PC-3 (cell line): ENCODE results near the gene RBM34. TPM values are rescaled to one million over a fixed set of nuclear protein-coding genes. Genes with fewer than 3 reads are reported as not detected.
"Not testable (repeated sequence)": the region's sequence is repeated elsewhere in the genome, so short reads cannot be mapped to it uniquely, and the experiment has no call there.

ENCODE experiments used
- ATAC-seq: fragments of 200-7000 bp; cut with Tn5 transposase; 2 replicates; pipeline ENCODE4 v1.9.1; 2020; ENCODE audit warnings: mild to moderate bottlenecking, moderate library complexity
- BruUV-seq: library from RNA; stranded (reverse); fragments of 400-500 nt; replicated peaks from 2 replicates; lab custom pipeline; 2021; lab: Mats Ljungman, UMichigan
- CTCF ChIA-PET: fragments of 300-600 bp; sonication (Branson Sonifier 250); formaldehyde crosslinking; loops from one replicate; lab custom pipeline; 2022; ENCODE audit warnings: antibody characterized with exemption; lab: Charles Lee
- POLR2A ChIA-PET: fragments of 300-600 bp; sonication (Branson Sonifier 250); formaldehyde crosslinking; loops from one replicate; lab custom pipeline; 2022; ENCODE audit warnings: antibody characterized with exemption; ENCODE audit not compliant: unreplicated experiment; lab: Charles Lee
- DNase-seq: peaks from one replicate; pipeline ENCODE4 v3.0.0-alpha.2; 2015
- H2AFZ ChIP-seq: fragments of 300-600 bp; sonication (generic); 2 replicates; pipeline ENCODE4 v1.6.0; 2016; ENCODE audit warnings: antibody characterized with exemption, low read length
- H3F3A ChIP-seq: fragments of 300-600 bp; sonication (generic); one replicate; pipeline ENCODE4 v1.6.0; 2017; ENCODE audit warnings: antibody characterized with exemption, low read length, control low read depth, mild to moderate bottlenecking; ENCODE audit not compliant: unreplicated experiment
- H3K27ac ChIP-seq: fragments of 300-600 bp; sonication (generic); 2 replicates; pipeline ENCODE4 v1.5.1; 2016; ENCODE audit warnings: mild to moderate bottlenecking, low read length
- H3K27me3 ChIP-seq: fragments of 300-600 bp; sonication (generic); 2 replicates; pipeline ENCODE4 v1.6.1; 2016; ENCODE audit warnings: low read length, mixed read lengths
- H3K36me3 ChIP-seq: fragments of 300-600 bp; sonication (generic); 2 replicates; pipeline ENCODE4 v1.6.1; 2016; ENCODE audit warnings: low read depth, mixed run types, low read length, mixed read lengths
- H3K4me1 ChIP-seq: fragments of 300-600 bp; sonication (generic); 2 replicates; pipeline ENCODE4 v1.5.1; 2016; ENCODE audit warnings: low read length; ENCODE audit not compliant: insufficient read depth
- H3K4me2 ChIP-seq: fragments of 300-600 bp; sonication (generic); 2 replicates; pipeline ENCODE4 v1.6.0; 2016; ENCODE audit warnings: low read length
- H3K4me3 ChIP-seq: fragments of 300-600 bp; sonication (generic); 2 replicates; pipeline ENCODE4 v1.5.1; 2016; ENCODE audit warnings: mild to moderate bottlenecking, low read length, mixed read lengths
- H3K79me2 ChIP-seq: fragments of 300-600 bp; sonication (generic); 2 replicates; pipeline ENCODE4 v1.6.1; 2017; ENCODE audit warnings: low read length, mixed read lengths
- H3K9ac ChIP-seq: fragments of 300-600 bp; sonication (generic); 2 replicates; pipeline ENCODE4 v1.6.0; 2016; ENCODE audit warnings: mild to moderate bottlenecking, low read length
- H3K9me2 ChIP-seq: fragments of 300-600 bp; sonication (generic); replicated peaks from 2 replicates; pipeline ENCODE4 v1.6.1; 2016; ENCODE audit warnings: mixed run types, low read length, mixed read lengths
- H3K9me3 ChIP-seq: fragments of 300-600 bp; sonication (generic); 2 replicates; pipeline ENCODE4 v1.6.1; 2016; ENCODE audit warnings: low read length, mixed read lengths
- H4K20me1 ChIP-seq: fragments of 300-600 bp; sonication (generic); 2 replicates; pipeline ENCODE4 v1.6.1; 2016; ENCODE audit warnings: low read length, mixed read lengths
- EZH2 ChIP-seq: fragments of 300-600 bp; sonication (generic); IDR thresholded peaks from one replicate; pipeline ENCODE4 v1.6.1; 2017; ENCODE audit warnings: antibody characterized with exemption, mild to moderate bottlenecking, low read length; ENCODE audit not compliant: unreplicated experiment
- EZH2phosphoT487 ChIP-seq: fragments of 300-600 bp; sonication (generic); IDR thresholded peaks from 2 replicates; pipeline ENCODE4 v1.6.1; 2018; ENCODE audit warnings: mild to moderate bottlenecking, antibody characterized with exemption, low read length, borderline replicate concordance
- intact Hi-C: fragments of 100-400 bp; cut with micrococcal nuclease; formaldehyde crosslinking; loops from 2 replicates; pipeline ENCODE4 v1.9.0; 2023
- microRNA-seq: library from miRNA; unstranded; fragments of <30 nt; microRNA quantifications from one replicate; pipeline ENCODE4 v1.1.0, GENCODE V29; 2020; ENCODE audit not compliant: unreplicated experiment
- total RNA-seq: library from RNA; depleted of rRNA; stranded (reverse); fragments of >200 nt; gene quantifications from 2 replicates; pipeline ENCODE4 v1.2.3, GENCODE V29; 2014; rRNA removed
- TF ChIP-seq, protein P1 (sequence below): fragments of 300-600 bp; sonication (generic); conservative IDR thresholded peaks from 2 replicates; pipeline ENCODE4 v1.5.1; 2017; ENCODE audit warnings: antibody characterized with exemption, low read depth, mild to moderate bottlenecking, low read length

The RBM34 gene
- total RNA-seq, 1 experiment from 2014 or later = 40.1 TPM

DNA sequence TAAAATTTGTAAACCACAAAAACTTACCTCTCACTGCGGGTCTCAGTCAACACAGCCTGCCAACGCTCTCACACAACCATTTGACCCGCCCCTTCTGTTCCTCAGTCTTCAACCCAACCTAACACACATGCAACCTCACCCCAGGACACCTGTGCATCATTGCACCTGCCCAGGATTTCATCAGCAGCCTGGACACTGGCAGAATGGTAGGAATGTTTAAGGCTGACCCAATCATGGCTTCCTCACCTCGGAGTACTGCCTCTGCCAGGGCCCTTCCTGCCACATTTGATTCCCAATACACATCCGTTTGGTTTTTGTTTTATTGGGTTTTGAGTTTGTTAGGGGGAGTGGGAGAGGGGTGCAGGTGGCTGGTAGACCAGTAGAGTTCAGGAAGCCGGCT is 73.1 kb downstream of the RBM34 start:
- Histone ChIP-seq H2AFZ (no peak overlapping the region), H3K9me2 (no peaks in the 10 kb centered on the region), H3K9me3 (no peaks in the 10 kb centered on the region), H3K4me3 (no peak overlapping the region), H3K4me1 (peaks cover 12% of the 10 kb centered on the region), H3K4me2 (no peak overlapping the region), H3K27me3 (no peaks in the 10 kb centered on the region), H3K79me2 (no peaks in the 10 kb centered on the region), H3K9ac (no peak overlapping the region), H3K36me3 (no peaks in the 10 kb centered on the region), H3K27ac (no peak overlapping the region), H4K20me1 (no peaks in the 10 kb centered on the region), H3F3A (no peaks in the 10 kb centered on the region)
- CTCF ChIA-PET = no interaction called here
- ATAC-seq = no peak
- no TSS peak for BruUV-seq
- intact Hi-C loops = no loop called here
- TF ChIP-seq, protein P1, sequence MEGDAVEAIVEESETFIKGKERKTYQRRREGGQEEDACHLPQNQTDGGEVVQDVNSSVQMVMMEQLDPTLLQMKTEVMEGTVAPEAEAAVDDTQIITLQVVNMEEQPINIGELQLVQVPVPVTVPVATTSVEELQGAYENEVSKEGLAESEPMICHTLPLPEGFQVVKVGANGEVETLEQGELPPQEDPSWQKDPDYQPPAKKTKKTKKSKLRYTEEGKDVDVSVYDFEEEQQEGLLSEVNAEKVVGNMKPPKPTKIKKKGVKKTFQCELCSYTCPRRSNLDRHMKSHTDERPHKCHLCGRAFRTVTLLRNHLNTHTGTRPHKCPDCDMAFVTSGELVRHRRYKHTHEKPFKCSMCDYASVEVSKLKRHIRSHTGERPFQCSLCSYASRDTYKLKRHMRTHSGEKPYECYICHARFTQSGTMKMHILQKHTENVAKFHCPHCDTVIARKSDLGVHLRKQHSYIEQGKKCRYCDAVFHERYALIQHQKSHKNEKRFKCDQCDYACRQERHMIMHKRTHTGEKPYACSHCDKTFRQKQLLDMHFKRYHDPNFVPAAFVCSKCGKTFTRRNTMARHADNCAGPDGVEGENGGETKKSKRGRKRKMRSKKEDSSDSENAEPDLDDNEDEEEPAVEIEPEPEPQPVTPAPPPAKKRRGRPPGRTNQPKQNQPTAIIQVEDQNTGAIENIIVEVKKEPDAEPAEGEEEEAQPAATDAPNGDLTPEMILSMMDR = no peak
- TF ChIP-seq EZH2phosphoT487 (no peak), EZH2 (no peak)
- no peak for DNase-seq
- POLR2A ChIA-PET = no interaction called here

DNA sequence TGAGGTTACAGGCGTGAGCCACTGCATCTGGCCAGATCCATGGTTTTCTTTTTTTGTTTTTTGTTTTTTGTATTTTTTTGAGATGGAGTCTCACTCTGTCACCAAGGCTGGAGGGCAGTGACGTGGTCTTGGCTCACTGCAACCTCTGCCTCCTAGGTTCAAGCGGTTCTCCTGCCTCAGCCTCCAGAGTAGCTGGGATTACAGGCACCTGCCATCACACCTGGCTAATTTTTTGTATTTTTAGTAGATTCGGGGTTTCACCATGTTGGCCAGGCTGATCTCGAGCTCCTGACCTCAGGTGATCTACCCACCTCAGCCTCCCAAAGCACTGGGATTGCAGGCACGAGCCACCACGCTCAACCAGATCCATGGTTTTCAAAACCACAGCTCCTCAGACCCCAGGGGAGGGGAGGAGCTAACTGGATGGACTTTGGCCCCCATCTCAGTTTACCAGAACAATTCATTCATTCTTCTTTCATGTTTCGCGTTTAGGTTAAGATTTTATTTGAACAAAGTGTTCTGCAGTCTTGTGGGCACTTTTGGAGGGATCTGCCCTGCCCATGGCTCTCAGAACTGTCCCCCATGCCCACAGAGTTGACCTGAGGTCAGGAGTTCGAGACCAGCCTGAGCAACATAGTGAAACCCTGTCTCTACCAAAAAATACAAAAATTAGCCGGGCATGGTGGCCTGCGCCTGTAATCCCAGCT is 75.5 kb downstream of the RBM34 start:
- H3K4me2 ChIP-seq, H3K36me3 ChIP-seq, H2AFZ ChIP-seq, H3K79me2 ChIP-seq, H3K27ac ChIP-seq, H4K20me1 ChIP-seq, H3K27me3 ChIP-seq, H3K4me3 ChIP-seq, DNase-seq, H3K9me2 ChIP-seq, intact Hi-C loops, CTCF ChIA-PET, H3K9ac ChIP-seq, H3F3A ChIP-seq, H3K9me3 ChIP-seq, BruUV-seq, ATAC-seq, POLR2A ChIA-PET: not testable (repeated sequence)
- H3K4me1 ChIP-seq = peaks cover 13% of the 10 kb centered on the region

Small RNAs within 50 kb of the gene (microRNA-seq; reads per million reads assigned to microRNA genes)
- gene MIR4753 = not detected

Other genes starting within 250 kb of the RBM34 start
- gene TOMM20, start 32.4 kb downstream of the RBM34 start, total RNA-seq = 45.2 and 48.0 TPM in 2 replicates
- 14.0 and 16.8 TPM in 2 replicates for gene ARID4B, start 166.9 kb upstream of the RBM34 start, total RNA-seq
- 9.3 and 17.4 TPM in 2 replicates for gene GGPS1, start 167.3 kb upstream of the RBM34 start, total RNA-seq
- gene TBCE, start 206.2 kb upstream of the RBM34 start, total RNA-seq = 31.8 and 41.0 TPM in 2 replicates